ENCODE results near the gene HMCN2.

- TF ChIP-seq CTCF (IDR thresholded peaks at IDR 0.05) (no peak), POLR2AphosphoS5 (IDR thresholded peaks at IDR 0.05) (no peak)
Measured at GRCh38 chr9:130295431-130295830, 29.9 kb downstream of the HMCN2 start.

Data from prostate gland (tissue), 2 donors.